HG03045 (cell line): ENCODE measurements around the gene MED25.

Source experiments
- ATAC-seq: cut with Tn5 transposase; IDR thresholded peaks from one replicate; pipeline ENCODE4 v1.9.1; 2021; ENCODE audit warnings: mild to moderate bottlenecking, moderate library complexity; ENCODE audit not compliant: unreplicated experiment

The MED25 gene

DNA sequence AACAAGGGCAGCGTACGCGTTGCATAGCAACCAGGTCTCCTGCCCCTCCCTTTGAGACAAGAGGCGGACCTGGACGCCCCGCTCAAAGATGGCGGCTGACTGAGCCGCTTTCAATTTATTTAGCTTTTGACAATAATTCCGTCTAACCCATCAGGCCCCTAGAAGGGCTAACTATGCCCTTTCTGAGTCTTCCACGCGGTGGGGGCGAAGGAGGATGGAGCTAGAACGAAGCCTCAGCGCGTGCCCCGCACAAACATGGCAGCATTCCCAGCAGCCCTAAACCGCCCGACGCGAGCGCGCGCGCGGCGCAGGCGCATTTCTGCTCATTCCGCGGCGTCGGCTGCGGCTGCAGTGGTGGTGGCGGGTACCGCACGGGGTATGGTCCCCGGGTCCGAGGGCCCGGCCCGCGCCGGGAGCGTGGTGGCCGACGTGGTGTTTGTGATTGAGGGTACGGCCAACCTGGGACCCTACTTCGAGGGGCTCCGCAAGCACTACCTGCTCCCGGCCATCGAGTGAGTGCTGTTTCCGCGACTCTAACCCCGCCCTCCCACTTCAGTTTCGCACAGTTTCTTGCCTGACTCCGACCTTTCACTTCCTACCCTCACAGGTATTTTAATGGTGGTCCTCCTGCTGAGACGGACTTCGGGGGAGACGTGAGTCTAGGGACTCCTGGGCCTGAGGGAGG is at the start of gene MED25:
Gene MED25 (plus strand): TSS at position 326 of the 685 bp plus-strand sequence. CDS start 53 bp downstream, at position 379.
- peak; percentile 68 for ATAC-seq

DNA sequence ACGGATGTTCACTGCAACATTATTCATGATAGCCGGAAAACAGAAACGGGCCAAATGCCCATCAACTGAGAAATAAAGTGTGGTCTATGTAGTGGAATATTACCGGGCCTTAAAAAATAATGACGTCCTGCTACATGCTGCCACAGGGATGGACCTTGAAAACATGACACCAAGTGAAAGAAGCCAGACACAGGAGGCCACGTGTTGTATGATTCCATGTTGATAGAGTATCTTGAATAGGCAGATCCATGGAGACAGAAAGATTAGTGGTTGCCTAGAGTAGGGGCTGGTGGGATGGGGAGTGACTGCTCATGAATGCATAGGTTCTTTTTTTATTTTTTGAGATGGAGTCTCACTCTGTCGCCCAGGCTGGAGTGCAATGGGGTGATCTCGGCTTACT is 47.6 kb upstream of the MED25 start:
- no peak for ATAC-seq

DNA sequence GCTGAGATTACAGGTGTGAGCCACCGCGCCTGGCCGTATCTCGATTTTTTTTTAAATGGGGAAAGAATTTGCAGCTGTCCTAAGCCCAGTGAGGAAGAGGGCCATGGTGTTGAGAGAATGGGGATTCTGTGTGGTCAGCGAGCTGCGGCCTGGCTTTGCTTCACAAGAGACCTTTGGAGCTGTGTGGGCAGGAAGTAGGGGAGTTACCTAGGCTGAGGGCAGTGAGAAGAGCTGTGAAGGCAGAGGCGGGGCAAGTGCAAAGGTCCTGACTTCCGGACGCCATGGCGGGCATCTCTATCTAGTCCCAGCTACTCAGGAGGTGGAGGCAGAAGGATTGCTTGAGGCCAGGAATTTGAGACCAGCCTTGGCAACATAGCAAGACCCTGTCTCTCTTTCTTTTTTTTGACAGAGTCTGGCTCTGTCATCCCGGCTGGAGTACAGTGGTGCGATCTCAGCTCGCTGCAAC is 46.4 kb upstream of the MED25 start:
- no peak for ATAC-seq

DNA sequence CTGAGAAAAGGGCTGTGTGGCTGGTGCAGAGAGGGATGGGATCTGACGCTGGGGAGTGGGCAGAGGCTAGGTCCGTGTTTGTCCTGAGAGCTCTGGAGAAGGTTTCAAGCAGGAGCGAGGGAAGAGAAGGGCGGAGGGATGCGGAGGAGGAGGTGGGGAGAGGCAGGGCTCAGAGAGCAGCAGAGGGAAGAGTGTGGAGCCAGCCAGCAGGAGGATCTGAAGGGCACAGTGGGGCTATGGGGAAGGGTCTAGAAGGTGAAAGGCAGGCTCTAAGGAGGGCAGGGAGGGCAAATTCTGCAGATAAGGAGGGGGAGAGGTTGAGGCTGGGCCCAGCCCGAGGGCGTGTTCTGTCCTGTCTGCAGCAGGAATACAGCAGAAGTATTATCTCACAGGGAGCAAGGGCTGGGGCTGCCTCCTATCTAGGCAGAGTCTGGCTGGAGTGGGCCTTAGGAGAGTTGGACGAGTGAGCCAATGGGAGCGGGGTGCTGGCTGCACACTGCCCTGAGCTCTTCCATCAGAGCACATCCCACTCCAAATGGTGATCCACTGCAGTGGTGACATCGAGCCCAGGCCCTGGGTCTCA is 45.1 kb upstream of the MED25 start:
- ATAC-seq = no peak

DNA sequence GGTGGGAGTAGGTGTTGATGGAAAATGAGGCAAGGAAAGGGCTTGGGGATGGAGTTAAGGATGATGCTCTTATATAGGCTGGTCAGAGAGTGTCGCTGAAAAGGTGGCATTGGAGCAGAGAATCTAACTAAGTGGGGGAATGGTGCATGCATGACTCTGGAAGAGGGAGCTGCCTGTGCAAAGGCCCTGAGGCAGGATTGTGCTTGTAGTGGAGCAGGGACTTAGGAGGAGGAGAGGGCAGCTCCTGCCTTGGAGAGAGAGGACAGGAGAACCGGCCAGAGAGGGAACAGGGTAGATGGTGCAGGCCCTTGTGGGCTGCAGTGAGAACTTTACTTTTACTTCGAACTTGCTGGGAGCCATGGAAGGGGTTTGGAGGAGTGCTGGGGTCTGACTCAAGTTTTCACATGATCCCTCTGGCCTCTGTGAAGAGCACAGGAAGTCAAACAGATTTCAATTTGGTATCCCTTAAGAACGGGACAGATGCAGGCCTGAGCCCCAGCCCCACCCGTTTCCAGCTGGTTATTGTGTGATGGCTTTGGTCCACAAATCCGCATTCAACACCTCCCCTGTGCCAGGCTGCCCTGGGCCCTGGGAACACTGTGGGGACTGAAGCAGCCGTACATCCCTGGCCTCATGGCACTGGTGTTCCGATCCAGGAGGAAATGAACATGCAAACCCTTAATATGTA is 44.3 kb upstream of the MED25 start:
- no peak for ATAC-seq

DNA sequence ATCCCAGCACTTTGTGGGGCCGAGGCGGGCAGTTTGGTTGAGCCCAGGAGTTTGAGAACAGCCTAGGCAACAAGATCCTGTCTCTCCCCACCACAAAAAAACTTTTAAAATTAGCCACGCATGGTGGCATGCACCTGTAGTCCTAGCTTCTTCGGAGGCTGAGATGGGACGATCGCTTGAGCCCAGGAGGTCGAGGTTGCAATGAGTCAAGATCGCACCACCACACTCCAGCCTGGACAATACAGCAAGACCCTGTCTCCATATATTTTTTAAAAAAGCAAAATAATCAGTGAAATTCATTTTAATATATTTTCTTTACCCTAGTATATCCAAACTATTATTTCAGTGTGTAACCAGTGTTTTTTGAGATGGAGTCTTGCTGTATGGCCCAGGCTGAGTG is 43.1 kb upstream of the MED25 start:
- ATAC-seq = no peak

DNA sequence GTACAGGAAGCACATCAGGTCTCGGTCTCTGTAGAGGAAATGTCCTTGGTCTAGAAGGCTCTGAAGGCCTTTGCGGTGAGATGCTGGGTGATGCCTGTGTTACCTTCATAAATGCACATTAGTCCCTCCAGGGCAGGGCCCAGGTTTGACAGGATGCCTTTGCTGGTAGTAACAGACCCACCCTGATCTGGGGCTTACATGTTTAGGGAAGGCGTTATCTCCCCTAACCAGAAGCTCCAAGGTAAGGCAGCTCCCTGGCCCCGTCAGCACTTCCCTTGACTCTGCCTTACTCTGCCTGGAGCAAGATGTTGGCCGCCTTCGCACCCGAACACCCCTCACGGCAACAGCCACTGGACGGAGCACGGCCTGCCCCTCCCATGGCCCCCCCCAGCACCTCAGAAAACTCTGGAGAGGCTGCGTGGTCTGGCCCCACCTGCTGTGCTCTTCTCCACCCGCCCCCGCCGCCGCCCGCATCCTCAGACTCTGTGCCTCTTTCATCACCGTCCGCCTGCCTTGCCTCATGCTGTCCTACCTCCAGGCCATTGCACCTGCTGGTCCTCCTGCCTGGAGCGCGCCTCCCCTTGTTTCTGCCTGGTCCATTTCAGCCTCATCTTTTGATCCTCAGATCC is 42.2 kb upstream of the MED25 start:
- no peak for ATAC-seq

DNA sequence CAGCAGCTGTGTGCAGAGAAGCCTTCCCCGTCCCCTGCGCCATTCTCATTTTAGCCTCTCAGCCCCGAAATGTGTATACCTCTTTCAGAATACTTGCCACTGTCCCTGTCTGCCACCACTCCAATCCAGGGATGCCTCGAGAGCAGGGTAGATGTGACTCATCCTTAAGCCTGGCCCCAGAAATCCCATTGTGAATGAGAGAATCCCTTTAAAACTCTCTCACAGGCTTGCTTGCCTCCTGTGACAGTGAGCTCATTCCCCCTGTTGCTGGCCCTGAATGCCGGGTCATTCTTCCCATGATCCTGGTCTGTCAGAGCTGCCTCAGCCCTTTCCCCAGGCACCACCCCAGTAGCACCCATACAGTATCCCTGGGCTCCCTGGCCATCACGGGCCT is 41.7 kb upstream of the MED25 start:
- no peak for ATAC-seq

DNA sequence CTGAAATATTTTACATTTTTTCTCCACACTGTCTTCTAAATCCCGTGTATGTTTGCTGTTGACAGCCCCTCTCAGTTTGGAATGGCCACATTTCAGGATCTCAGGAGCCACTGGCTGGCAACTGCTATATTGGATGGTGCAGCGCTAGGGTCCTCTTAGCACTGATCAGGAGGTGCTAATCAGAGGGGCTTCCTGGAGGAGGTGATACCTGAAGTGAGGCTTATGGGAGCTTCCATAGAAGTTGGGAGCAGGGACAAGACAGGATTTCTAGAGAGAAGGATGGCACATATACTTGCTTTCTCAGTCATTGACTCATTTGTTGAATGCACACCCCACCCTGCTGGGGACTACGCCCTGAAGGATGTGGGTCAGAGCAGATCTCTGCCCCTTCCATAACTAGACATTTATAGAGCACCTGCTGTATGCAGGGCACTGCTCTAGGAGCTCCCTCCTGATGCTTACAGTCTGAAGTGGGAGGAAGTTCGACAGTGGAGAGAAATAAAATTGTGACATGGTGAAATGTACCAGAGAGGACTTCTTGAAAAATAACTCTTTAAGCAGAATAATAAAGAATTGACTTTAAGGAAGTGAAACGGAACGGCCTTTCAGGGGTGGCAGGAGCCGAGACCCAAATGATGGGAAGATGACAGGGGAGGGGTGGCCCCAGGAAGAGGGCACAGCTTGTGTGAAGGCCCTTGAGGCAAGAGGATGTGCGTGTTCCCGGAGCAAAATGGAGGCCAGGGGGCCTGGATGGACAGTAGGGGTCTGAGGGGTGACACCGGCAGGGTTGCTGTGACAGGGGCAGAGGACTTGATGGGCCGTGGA is 38.1 kb upstream of the MED25 start:
- no peak for ATAC-seq

DNA sequence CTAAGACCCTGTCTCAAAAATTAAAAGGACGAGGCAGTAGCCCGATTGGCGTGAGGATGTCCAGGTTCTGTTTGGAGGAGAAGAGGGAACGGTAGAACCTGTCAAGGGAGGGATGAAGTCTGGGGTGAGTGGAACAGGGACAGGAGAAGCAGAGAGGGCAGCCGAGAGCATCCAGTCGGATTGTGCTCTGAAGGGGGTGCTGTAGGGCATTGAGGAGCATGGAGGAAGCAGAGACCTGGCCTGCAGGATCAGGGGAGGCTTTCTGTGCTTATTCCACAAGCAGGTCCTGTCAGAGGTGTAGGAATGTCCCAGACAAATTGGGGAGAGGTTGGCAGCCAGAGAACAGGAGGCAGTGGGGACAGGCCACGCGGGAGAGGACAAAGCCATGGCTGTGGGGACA is 37.2 kb upstream of the MED25 start:
- no peak for ATAC-seq

DNA sequence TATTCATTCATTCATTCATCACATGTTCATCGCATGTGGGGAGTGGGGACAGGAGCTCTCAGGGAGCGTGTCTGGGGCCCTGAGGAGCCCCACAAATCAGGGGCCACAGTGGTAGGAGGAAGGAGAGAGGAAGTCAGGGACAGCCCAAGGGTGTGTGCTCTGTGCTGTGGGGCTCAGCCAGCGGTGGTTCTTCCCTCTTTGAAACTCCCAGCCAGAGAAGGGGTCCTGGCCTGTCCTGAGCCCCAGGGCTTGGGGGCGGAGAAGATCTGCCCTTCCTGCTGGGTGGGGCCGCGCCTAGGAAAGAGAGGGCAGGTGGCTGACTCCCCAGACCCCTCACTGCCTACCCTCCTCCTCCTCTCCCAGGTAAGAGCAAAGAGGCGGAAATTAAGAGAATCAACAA is 36.7 kb upstream of the MED25 start:
- no peak for ATAC-seq

DNA sequence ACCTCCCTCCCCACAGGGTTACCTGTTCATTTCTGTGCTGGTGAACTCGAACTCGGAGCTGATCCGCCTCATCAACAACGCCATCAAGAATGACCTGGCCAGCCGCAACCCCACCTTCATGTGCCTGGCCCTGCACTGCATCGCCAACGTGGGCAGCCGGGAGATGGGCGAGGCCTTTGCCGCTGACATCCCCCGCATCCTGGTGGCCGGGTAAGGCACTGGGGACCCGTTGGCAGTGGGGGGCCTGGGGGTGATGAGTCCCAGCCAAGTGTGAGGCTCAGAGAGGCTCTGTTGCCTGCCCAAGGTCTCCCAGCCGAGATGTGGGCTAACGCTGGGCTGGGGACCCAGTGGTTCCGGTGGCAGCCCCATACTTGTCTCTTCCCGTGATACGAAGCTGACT is 35.6 kb upstream of the MED25 start:
- no peak for ATAC-seq

DNA sequence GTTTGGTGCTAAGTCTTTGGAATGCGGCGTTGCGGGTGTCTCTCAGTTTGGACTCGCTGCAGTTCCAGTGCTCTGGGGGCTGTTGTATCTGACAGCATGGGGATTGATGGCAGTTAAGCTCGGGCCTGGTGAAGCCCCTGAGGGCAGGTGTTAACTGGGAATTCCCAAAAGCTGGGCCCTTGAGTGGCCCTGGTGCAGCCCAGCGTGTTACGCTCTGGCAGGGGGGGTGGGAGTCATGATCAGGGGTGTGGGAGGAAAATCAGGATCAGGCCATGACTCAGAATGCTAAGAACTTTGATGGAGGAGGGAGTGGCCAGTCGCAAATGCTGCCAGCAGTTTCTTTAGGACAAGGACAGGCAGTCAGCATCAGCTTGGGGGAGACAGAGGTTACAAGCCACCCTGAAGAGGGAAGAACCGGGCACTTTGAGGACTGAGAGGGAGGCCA is 31.7 kb upstream of the MED25 start:
- ATAC-seq = no peak

DNA sequence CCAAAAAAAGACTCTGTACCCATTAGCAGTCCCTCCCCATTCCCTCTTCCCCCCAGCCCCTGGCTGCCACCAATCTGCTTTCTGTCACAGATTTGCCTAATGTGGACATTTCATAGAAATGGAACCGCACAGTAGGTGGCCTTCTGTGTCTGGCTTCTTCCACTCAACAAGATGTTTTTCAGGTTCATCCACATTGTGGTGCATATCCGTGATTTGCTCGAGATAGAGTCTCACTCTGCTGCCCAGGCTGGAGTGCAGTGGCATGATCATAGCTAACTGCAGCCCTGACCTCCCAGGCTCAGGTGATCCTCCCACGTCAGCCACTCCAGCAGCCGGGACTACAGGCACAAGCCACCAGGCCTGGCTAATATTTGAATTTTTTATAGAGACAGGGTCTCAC is 30.3 kb upstream of the MED25 start:
- no peak for ATAC-seq

DNA sequence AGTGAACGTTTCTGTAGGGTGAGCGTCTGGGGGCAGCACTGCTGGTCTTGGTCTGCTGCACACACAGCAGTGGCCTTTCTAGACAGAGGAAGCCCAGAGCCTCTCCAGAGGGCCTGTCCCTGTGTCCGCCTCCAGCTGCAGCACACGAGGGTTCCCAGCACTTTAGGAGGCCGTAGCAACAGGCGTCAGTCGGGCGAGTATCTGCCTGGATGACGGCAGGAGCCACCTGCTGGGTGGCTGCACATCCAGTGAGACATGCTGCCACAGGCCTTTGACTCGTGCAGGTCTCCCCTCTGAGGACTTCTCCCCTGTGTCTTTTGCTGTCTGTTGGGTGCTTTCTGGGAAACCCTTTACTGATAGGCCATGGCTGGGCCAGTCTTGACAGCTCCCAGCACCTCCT is 29.2 kb upstream of the MED25 start:
- ATAC-seq = no peak

DNA sequence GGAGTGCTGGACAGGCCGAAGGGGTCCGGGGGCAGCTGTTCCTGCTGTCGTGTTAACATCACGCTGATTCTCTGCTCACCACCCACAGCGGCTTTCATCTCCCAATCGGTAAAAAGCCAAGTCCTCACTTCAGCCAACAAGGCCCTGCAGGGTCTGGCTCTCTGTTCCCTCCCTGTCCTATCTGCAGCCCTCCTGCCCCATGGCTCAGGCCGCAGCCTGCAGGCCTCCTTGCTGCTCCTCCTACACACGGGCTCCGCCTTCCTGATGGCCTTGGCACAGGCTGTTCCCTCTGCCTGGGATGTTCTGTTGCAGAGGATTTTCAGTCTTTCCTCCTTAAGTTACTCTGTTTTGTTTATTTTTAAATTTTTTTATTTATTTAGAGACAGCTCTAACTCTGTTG is 27.2 kb upstream of the MED25 start:
- no peak for ATAC-seq

DNA sequence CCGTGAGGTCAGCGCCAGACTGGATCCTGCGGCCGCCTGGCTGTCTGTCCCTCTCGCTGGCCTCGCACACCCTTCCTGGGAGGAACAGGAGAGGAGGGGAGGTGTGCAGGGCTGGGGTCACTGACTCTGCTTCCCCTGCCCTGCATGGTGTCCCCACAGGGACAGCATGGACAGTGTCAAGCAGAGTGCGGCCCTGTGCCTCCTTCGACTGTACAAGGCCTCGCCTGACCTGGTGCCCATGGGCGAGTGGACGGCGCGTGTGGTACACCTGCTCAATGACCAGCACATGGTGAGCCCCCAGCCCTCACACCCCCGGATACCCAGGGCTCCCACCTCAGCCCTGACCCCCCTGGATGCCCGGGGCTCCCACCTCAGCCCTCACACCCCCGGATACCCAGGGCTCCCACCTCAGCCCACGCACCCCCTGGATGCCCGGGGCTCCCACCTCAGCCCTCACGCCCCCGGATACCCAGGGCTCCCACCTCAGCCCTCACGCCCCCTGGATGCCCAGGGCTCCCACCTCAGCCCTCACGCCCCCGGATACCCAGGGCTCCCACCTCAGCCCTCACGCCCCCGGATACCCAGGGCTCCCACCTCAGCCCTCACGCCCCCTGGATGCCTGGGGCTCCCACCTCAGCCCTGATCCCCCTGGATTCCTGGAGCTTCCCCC is 26.2 kb upstream of the MED25 start:
- ATAC-seq = no peak

DNA sequence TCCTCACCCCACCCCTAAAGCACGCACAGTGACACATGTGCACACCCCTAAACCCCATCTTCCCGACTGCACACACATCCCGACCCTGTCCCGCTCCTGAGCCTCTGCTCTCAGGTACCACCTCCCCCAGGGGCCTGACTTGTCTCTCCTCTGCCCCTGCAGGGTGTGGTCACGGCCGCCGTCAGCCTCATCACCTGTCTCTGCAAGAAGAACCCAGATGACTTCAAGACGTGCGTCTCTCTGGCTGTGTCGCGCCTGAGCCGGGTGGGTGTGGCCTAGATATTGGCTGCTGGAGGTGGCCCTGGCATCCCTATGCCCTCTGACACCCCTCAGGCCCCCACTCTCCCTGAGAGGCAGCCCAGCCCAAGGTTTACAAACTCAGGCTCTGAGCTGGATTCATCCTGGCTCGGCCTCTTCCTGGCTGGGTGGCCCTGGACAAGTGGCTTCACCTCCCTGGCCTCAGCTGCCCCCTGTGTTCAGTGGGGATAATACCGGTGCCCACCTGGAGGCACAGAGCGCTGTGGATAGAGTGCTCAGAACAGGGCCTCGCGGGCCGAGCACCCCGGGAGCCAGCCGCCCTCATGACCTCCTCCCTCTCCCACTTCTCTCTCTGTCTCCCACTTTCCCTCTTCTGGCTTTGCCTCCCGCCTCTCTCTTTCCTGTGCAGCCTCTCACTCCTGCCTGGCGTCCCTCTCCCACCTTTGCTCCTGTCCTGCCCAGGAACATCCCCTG is 25.1 kb upstream of the MED25 start:
- no peak for ATAC-seq

DNA sequence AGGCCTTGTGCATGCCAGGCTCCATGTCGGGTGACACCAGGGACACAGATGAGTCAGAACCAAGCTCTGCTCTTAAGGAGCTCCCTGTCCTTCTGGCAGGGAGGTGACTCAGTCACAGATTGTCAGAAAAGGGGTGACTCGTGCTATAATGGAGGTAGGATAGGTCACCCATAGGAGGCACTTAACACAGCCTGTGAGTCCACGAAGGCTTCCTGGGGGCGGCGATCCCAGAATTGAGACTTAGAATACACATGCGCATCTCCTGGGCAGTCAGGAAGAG is 24.6 kb upstream of the MED25 start:
- ATAC-seq = no peak

DNA sequence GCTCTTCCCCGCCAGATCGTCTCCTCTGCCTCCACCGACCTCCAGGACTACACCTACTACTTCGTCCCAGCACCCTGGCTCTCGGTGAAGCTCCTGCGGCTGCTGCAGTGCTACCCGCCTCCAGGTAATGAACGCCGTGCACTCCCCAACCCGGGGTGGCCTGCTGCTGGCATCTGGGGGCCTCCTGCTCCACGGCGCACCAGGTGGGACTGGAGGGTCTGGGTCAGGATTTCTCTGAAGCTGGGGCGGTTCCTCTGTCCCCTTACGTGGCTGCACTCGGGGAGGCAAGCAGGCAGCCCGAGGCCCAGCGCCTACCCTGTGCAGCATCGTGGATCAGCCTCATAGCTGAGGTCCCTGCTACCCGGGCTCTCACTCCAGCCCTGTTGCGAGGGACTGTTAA is 22.5 kb upstream of the MED25 start:
- ATAC-seq = no peak
